ENCODE data around the gene MYH9.

The MYH9 gene

DNA sequence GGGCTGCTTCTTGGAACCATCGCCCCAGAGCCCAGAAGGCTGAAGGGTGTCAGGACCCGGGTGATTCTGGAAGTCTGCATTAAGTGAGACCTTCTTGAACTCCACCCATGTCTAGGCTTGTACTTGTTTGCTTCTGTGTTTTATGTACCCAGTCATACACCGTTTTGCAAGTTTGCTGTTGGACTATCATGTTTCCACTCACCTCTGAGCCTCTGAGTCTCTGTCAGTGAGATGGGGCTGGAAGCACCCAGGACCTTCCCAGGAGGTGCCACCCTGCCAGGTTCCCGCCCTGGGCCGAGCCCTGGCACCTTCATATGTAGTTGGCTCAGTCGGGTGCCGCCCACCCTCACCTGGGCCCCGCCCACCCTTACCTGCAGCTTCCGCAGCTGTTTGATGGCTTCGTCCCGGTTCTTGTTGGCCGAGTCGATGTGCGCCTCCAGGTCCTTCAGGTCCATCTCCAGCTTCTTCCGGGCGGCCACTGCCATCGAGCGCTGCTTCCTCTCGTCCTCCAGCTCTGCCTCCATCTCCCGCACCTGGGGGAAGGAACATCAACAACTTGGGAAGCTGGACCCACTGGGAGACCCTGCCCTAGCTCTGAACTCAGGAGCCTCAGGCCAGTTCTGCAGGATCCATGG is 99.8 kb downstream of the MYH9 start:
- Histone ChIP-seq H3K9me3 (ENCODE audit: control insufficient read depth in 1 of 2, low read length in 2 of 2) (no peaks in the 10 kb centered on the region), H3K4me3 (ENCODE audit: low read depth in 1 of 2, low read length in 2 of 2) (no peak overlapping the region), H3K27ac (ENCODE audit: low read depth, low read length) (no peak overlapping the region), H3K27me3 (ENCODE audit: control insufficient read depth in 1 of 2, insufficient read depth in 2 of 2, low read length in 2 of 2) (no peaks in the 10 kb centered on the region), H3K36me3 (ENCODE audit: control insufficient read depth in 1 of 2, insufficient read depth in 2 of 2, low read length in 2 of 2) (peaks cover 71 to 80% of the 10 kb centered on the region in 2 donors), H3K9ac (ENCODE audit: low read depth in 1 of 2, low read length in 2 of 2) (no peak overlapping the region), H3K4me1 (ENCODE audit: control insufficient read depth in 1 of 2, insufficient read depth in 2 of 2, low read length in 2 of 2) (no peaks in the 10 kb centered on the region)

DNA sequence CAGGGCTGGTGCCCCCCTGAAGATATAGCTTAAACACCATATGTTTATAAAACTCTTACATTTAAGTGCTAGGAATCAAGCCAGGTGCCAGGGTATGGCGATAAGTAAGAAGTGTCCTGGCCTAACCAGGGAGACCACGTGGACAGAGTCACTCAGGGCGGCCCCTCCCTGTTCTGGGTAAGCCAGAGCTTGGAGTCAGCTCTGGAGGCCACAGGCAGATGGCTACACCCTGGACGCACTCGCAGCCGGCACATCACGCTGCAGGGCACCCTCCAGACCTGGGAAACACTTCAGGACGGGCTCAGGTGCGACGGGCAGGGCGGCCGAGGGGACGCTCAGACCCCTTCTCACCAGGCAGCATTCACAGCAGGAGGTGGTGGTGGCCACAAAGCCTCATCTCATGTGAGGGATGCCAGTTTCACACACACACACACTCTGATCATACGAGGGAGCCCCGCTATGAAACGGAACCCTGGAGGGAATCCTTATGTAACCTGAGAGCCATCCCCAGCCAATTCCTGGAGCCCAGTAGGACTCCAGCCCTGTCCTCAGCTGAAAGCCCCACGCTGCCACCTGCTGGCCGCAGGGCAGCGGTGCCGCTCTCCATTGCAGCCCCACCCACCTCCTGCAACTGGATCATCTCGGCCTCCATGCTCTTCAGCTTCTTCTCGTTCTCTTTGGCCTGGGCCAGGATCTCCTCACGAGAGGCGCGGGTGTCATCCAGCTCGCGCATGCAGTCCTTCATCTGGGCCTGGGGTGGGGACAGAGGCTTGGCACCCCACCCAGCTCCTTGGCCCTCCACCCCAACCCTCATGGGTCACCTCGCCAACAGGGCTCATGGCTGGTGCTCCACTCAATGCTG is 101.4 kb downstream of the MYH9 start:
- Histone ChIP-seq H3K4me3 (ENCODE audit: low read depth in 1 of 2, low read length in 2 of 2) (no peak overlapping the region), H3K9me3 (ENCODE audit: control insufficient read depth in 1 of 2, low read length in 2 of 2) (no peaks in the 10 kb centered on the region), H3K36me3 (ENCODE audit: control insufficient read depth in 1 of 2, insufficient read depth in 2 of 2, low read length in 2 of 2) (peaks cover 69 to 82% of the 10 kb centered on the region in 2 donors), H3K4me1 (ENCODE audit: control insufficient read depth in 1 of 2, insufficient read depth in 2 of 2, low read length in 2 of 2) (no peaks in the 10 kb centered on the region), H3K27me3 (ENCODE audit: control insufficient read depth in 1 of 2, insufficient read depth in 2 of 2, low read length in 2 of 2) (no peaks in the 10 kb centered on the region), H3K27ac (ENCODE audit: low read depth, low read length) (no peak overlapping the region), H3K9ac (ENCODE audit: low read depth in 1 of 2, low read length in 2 of 2) (no peak overlapping the region)

DNA sequence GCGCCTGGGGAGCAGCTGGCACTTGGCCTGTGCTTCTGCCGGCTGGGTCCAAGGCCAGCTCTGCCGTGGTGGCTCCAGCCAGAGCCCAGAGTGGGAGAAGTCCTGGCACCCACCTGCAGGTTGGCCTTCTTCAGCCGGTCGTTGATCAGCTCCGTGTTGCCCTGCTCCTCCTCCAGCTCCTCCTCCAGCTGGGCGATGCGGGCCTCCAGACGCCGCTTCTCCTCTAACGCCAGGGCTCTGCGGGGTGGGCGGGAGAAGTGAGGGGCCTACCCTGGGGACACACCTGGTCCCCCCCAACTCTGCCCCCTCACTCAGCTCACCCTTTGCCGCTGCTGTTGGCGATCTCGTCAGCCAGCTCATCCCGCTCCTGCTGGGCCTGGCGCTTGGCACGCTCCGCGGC is 102.2 kb downstream of the MYH9 start:
- Histone ChIP-seq H3K36me3 (ENCODE audit: control insufficient read depth in 1 of 2, insufficient read depth in 2 of 2, low read length in 2 of 2) (peaks cover 74 to 88% of the 10 kb centered on the region in 2 donors), H3K4me3 (ENCODE audit: low read depth in 1 of 2, low read length in 2 of 2) (no peak overlapping the region), H3K27ac (ENCODE audit: low read depth, low read length) (no peak overlapping the region)

GRCh38 chr22:36285017-36285416 is 102.8 kb downstream of the MYH9 start:
- Histone ChIP-seq H3K9me3 (ENCODE audit: control insufficient read depth in 1 of 2, low read length in 2 of 2) (no peaks in the 10 kb centered on the region), H3K4me1 (ENCODE audit: control insufficient read depth in 1 of 2, insufficient read depth in 2 of 2, low read length in 2 of 2) (no peaks in the 10 kb centered on the region), H3K9ac (ENCODE audit: low read depth in 1 of 2, low read length in 2 of 2) (no peak overlapping the region), H3K27ac (ENCODE audit: low read depth, low read length) (no peak overlapping the region), H3K36me3 (ENCODE audit: control insufficient read depth in 1 of 2, insufficient read depth in 2 of 2, low read length in 2 of 2) (peaks cover 74 to 91% of the 10 kb centered on the region in 2 donors), H3K4me3 (ENCODE audit: low read depth in 1 of 2, low read length in 2 of 2) (no peak overlapping the region), H3K27me3 (ENCODE audit: control insufficient read depth in 1 of 2, insufficient read depth in 2 of 2, low read length in 2 of 2) (no peaks in the 10 kb centered on the region)

More for the DNA sequence above, 102.2 kb downstream of the MYH9 start:
- no peaks in the 10 kb centered on the region for H3K9me3 ChIP-seq (ENCODE audit: control insufficient read depth in 1 of 2, low read length in 2 of 2)
- H3K4me1 ChIP-seq (ENCODE audit: control insufficient read depth in 1 of 2, insufficient read depth in 2 of 2, low read length in 2 of 2), result no peaks in the 10 kb centered on the region
- no peak overlapping the region for H3K9ac ChIP-seq (ENCODE audit: low read depth in 1 of 2, low read length in 2 of 2)
- H3K27me3 ChIP-seq (ENCODE audit: control insufficient read depth in 1 of 2, insufficient read depth in 2 of 2, low read length in 2 of 2), result no peaks in the 10 kb centered on the region

DNA sequence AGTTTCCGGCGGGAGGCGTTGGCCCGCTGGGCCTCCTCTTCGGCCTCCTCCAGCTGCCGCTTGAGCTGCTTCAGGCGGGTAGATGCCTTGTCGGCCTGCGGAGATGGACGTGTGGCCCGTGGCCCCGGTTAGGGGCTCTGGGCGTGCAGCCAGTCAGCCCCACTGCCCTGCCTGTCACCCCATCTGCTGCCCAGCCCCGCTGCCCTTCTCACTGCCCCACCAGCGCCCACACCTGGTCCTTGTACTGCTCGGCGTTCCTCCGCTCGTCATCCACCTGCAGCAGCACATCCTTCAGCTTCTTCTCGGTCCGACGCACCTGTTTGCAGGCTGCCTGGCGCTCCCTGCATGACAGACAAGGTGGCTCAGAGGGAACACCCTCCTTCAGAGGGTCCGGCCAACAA is 103.6 kb downstream of the MYH9 start:
- no peak overlapping the region for H3K27ac ChIP-seq (ENCODE audit: low read depth, low read length)
- H3K36me3 ChIP-seq (ENCODE audit: control insufficient read depth in 1 of 2, insufficient read depth in 2 of 2, low read length in 2 of 2), result peaks cover 65 to 83% of the 10 kb centered on the region in 2 donors
- H3K9me3 ChIP-seq (ENCODE audit: control insufficient read depth in 1 of 2, low read length in 2 of 2), result no peaks in the 10 kb centered on the region
- H3K4me1 ChIP-seq (ENCODE audit: control insufficient read depth in 1 of 2, insufficient read depth in 2 of 2, low read length in 2 of 2), result no peaks in the 10 kb centered on the region
- H3K4me3 ChIP-seq (ENCODE audit: low read depth in 1 of 2, low read length in 2 of 2), result no peak overlapping the region
- H3K27me3 ChIP-seq (ENCODE audit: control insufficient read depth in 1 of 2, insufficient read depth in 2 of 2, low read length in 2 of 2), result no peaks in the 10 kb centered on the region
- H3K9ac ChIP-seq (ENCODE audit: low read depth in 1 of 2, low read length in 2 of 2), result no peak overlapping the region

DNA sequence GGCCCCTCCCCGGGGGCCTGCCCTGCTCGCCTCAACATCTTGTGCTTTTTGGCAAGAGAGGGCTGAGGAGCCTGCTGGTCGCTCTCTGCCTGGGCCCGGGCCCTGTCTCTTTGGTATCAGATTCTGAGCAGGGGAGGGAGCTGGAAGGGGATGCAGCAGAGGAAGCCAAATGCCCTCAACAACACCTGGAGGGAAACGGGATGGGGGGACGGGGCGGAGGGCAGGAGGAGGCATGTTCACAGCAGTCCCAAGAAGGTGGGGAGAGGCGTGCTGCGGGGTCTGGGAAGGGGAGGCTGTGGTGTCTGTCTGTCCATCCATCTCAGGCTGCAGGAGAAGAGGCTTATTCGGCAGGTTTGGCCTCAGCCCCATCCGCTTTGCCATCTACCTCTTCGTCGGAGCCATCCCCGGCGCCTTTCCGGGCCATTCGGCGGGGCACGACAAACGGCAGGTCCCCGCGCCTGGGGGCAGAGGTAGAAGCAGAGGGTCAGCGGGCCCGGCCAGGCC is 105.4 kb downstream of the MYH9 start:
- peaks cover 2 to 6% of the 10 kb centered on the region in 2 donors for H3K4me1 ChIP-seq (ENCODE audit: control insufficient read depth in 1 of 2, insufficient read depth in 2 of 2, low read length in 2 of 2)

GRCh38 chr22:36281781-36282327 is 105.9 kb downstream of the MYH9 start:
- no peak overlapping the region for H3K4me3 ChIP-seq (ENCODE audit: low read depth in 1 of 2, low read length in 2 of 2)
- peaks cover 47 to 62% of the 10 kb centered on the region in 2 donors for H3K36me3 ChIP-seq (ENCODE audit: control insufficient read depth in 1 of 2, insufficient read depth in 2 of 2, low read length in 2 of 2)
- H3K9ac ChIP-seq (ENCODE audit: low read depth in 1 of 2, low read length in 2 of 2), result no peak overlapping the region
- H3K27ac ChIP-seq (ENCODE audit: low read depth, low read length), result no peak overlapping the region
- no peaks in the 10 kb centered on the region for H3K27me3 ChIP-seq (ENCODE audit: control insufficient read depth in 1 of 2, insufficient read depth in 2 of 2, low read length in 2 of 2)
- H3K9me3 ChIP-seq (ENCODE audit: control insufficient read depth in 1 of 2, low read length in 2 of 2), result no peaks in the 10 kb centered on the region
- H3K4me1 ChIP-seq (ENCODE audit: control insufficient read depth in 1 of 2, insufficient read depth in 2 of 2, low read length in 2 of 2), result peaks cover 4 to 9% of the 10 kb centered on the region in 2 donors

More for the DNA sequence above, 105.4 kb downstream of the MYH9 start:
- Histone ChIP-seq H3K36me3 (ENCODE audit: control insufficient read depth in 1 of 2, insufficient read depth in 2 of 2, low read length in 2 of 2) (peaks cover 50 to 66% of the 10 kb centered on the region in 2 donors), H3K9me3 (ENCODE audit: control insufficient read depth in 1 of 2, low read length in 2 of 2) (no peaks in the 10 kb centered on the region), H3K27ac (ENCODE audit: low read depth, low read length) (no peak overlapping the region), H3K4me3 (ENCODE audit: low read depth in 1 of 2, low read length in 2 of 2) (no peak overlapping the region), H3K27me3 (ENCODE audit: control insufficient read depth in 1 of 2, insufficient read depth in 2 of 2, low read length in 2 of 2) (no peaks in the 10 kb centered on the region), H3K9ac (ENCODE audit: low read depth in 1 of 2, low read length in 2 of 2) (no peak overlapping the region)

DNA sequence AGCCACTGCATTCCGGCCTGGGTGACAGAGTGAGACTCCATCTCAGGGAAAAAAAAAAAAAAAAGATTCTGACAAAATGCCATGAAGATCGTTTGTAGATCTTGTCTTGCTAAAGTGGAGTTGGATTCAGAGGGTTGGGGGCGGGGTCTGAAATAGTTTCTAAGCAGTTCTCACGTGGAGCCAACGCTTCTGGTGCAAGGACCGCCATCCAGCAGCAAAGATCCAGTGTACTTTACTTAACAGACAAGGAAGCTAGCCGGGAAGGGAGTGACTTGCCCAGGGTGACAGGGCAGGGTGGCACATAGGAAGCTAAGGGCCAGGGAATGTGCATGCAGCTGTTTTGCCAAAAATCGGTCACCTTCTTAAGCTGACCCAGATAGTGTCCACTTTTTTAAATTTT is 107.4 kb downstream of the MYH9 start:
- Histone ChIP-seq H3K4me1 (ENCODE audit: control insufficient read depth in 1 of 2, insufficient read depth in 2 of 2, low read length in 2 of 2) (peaks cover 4 to 9% of the 10 kb centered on the region in 2 donors), H3K4me3 (ENCODE audit: low read depth in 1 of 2, low read length in 2 of 2) (no peak overlapping the region), H3K27ac (ENCODE audit: low read depth, low read length) (no peak overlapping the region), H3K36me3 (ENCODE audit: control insufficient read depth in 1 of 2, insufficient read depth in 2 of 2, low read length in 2 of 2) (peaks cover 33 to 47% of the 10 kb centered on the region in 2 donors), H3K27me3 (ENCODE audit: control insufficient read depth in 1 of 2, insufficient read depth in 2 of 2, low read length in 2 of 2) (no peaks in the 10 kb centered on the region), H3K9me3 (ENCODE audit: control insufficient read depth in 1 of 2, low read length in 2 of 2) (no peaks in the 10 kb centered on the region), H3K9ac (ENCODE audit: low read depth in 1 of 2, low read length in 2 of 2) (no peak overlapping the region)

DNA sequence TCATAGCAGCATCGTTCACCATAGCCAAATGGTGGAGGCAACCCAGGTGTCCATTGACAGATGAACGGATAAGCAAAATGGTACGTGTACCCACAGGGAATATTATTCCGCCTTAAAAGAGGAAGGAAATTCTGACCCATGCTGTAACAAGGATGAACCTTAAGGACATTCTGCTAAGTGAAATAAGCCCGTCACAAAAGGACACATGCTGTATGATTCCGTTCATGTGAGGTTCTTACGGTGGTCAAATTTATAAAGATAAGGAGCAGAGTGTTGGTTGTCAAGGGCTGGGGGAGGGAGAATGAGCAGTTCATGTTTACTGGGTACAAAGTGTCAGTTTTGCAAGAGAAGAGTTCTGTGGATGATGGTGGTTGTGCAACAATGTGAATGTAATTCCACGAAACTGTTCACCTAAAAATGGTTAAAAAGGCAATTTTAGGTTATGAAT is 108.5 kb downstream of the MYH9 start:
- Histone ChIP-seq H3K27ac (ENCODE audit: low read depth, low read length) (no peak overlapping the region), H3K4me1 (ENCODE audit: control insufficient read depth in 1 of 2, insufficient read depth in 2 of 2, low read length in 2 of 2) (peaks cover 4 to 9% of the 10 kb centered on the region in 2 donors), H3K27me3 (ENCODE audit: control insufficient read depth in 1 of 2, insufficient read depth in 2 of 2, low read length in 2 of 2) (no peaks in the 10 kb centered on the region), H3K4me3 (ENCODE audit: low read depth in 1 of 2, low read length in 2 of 2) (no peak overlapping the region), H3K36me3 (ENCODE audit: control insufficient read depth in 1 of 2, insufficient read depth in 2 of 2, low read length in 2 of 2) (peaks cover 21 to 36% of the 10 kb centered on the region in 2 donors), H3K9me3 (ENCODE audit: control insufficient read depth in 1 of 2, low read length in 2 of 2) (no peaks in the 10 kb centered on the region), H3K9ac (ENCODE audit: low read depth in 1 of 2, low read length in 2 of 2) (no peak overlapping the region)

Measured in duodenal mucosa (tissue), 2 donors.